IMR-90 (cell line): Measurements from ENCODE around the gene FCSK. TPM values are rescaled to one million over a fixed set of nuclear protein-coding genes. Genes with fewer than 3 reads are reported as not detected.

Source experiments
- ATAC-seq: fragments of 200-7000 bp; cut with Tn5 transposase; 2 replicates; pipeline ENCODE4 v1.9.1; 2020; ENCODE audit warnings: low read depth, mild to moderate bottlenecking, moderate library complexity
- BruUV-seq: library from RNA; stranded (reverse); fragments of 400-500 nt; replicated peaks from 2 replicates; lab custom pipeline; 2021; lab: Mats Ljungman, UMichigan
- CTCF ChIA-PET: fragments of 300-600 bp; formaldehyde crosslinking; extraction: SDS; loops from one replicate; lab custom pipeline; 2021; ENCODE audit warnings: antibody characterized with exemption; lab: Yijun Ruan, JAX
- POLR2A ChIA-PET: fragments of 300-600 bp; sonication (Branson Sonifier 250); formaldehyde crosslinking; loops from one replicate; lab custom pipeline; 2022; ENCODE audit warnings: antibody characterized with exemption; ENCODE audit not compliant: unreplicated experiment; lab: Charles Lee
- DNase-seq: peaks from one replicate; pipeline ENCODE4 v3.0.0; 2013
- H2AFZ ChIP-seq: replicated peaks from 2 replicates; pipeline ENCODE3; 2013; ENCODE audit warnings: low read length, mild to moderate bottlenecking; ENCODE audit not compliant: poor library complexity
- H2AK5ac ChIP-seq: 2 replicates; pipeline ENCODE4 v1.6.1; 2013; ENCODE audit warnings: low read depth, low read length, inconsistent platforms
- H2AK9ac ChIP-seq: replicated peaks from 2 replicates; pipeline ENCODE3; 2013; ENCODE audit warnings: mild to moderate bottlenecking, low read depth, low read length, moderate library complexity; ENCODE audit not compliant: poor library complexity
- H2BK120ac ChIP-seq: 2 replicates; pipeline ENCODE4 v1.6.1; 2013; ENCODE audit warnings: low read depth, low read length, inconsistent platforms
- H2BK15ac ChIP-seq: 3 replicates; pipeline ENCODE4 v1.6.1; 2013; ENCODE audit warnings: low read depth, low read length, inconsistent platforms
- H2BK20ac ChIP-seq: 2 replicates; pipeline ENCODE4 v1.6.1; 2013; ENCODE audit warnings: low read depth, mild to moderate bottlenecking, inconsistent platforms, low read length, moderate library complexity
- H2BK5ac ChIP-seq: 2 replicates; pipeline ENCODE4 v1.6.1; 2013; ENCODE audit warnings: mild to moderate bottlenecking, low read depth, low read length, inconsistent platforms; ENCODE audit not compliant: poor library complexity, severe bottlenecking
- H3K14ac ChIP-seq: replicated peaks from 2 replicates; pipeline ENCODE4 v1.6.1; 2013; ENCODE audit warnings: low read depth, low read length, inconsistent platforms
- H3K18ac ChIP-seq: 2 replicates; pipeline ENCODE4 v1.6.1; 2013; ENCODE audit warnings: low read depth, low read length, control low read depth
- H3K23ac ChIP-seq: 2 replicates; pipeline ENCODE4 v1.6.1; 2013; ENCODE audit warnings: low read depth, low read length, inconsistent platforms
- H3K27ac ChIP-seq: 2 replicates; pipeline ENCODE4 v1.5.1; 2013; ENCODE audit warnings: mild to moderate bottlenecking, control low read depth, low read length; ENCODE audit not compliant: insufficient read depth
- H3K27me3 ChIP-seq: 2 replicates; pipeline ENCODE4 v1.6.1; 2013; ENCODE audit warnings: low read length; ENCODE audit not compliant: control insufficient read depth, insufficient read depth
- H3K36me3 ChIP-seq: 2 replicates; pipeline ENCODE4 v1.6.1; 2013; ENCODE audit warnings: low read length, mixed read lengths; ENCODE audit not compliant: control insufficient read depth, insufficient read depth
- H3K4ac ChIP-seq: 2 replicates; pipeline ENCODE4 v1.6.1; 2013; ENCODE audit warnings: low read depth, low read length, inconsistent platforms
- H3K4me1 ChIP-seq: 2 replicates; pipeline ENCODE4 v1.6.1; 2013; ENCODE audit warnings: low read length, mixed read lengths; ENCODE audit not compliant: control insufficient read depth, insufficient read depth
- H3K4me2 ChIP-seq: 2 replicates; pipeline ENCODE4 v1.6.1; 2013; ENCODE audit warnings: low read depth, mild to moderate bottlenecking, control low read depth, low read length, moderate library complexity
- H3K4me3 ChIP-seq: 2 replicates; pipeline ENCODE4 v1.5.1; 2013; ENCODE audit warnings: low read depth, mild to moderate bottlenecking, control low read depth, low read length, moderate library complexity; ENCODE audit not compliant: insufficient read depth
- H3K56ac ChIP-seq: 2 replicates; pipeline ENCODE4 v1.6.1; 2013; ENCODE audit warnings: low read length, inconsistent platforms; ENCODE audit not compliant: insufficient read depth; ENCODE audit errors: extremely low read depth
- H3K79me1 ChIP-seq, 2 experiments: 2 replicates each; pipeline ENCODE4 v1.6.1; 2013; ENCODE audit warnings: low read length in 2 of 2, inconsistent platforms in 1 of 2, low read depth in 1 of 2
- H3K9ac ChIP-seq: 2 replicates; pipeline ENCODE4 v1.6.1; 2013; ENCODE audit warnings: low read depth, low read length, control low read depth
- H3K9me1 ChIP-seq: 2 replicates; pipeline ENCODE4 v1.6.1; 2013; ENCODE audit warnings: low read length, inconsistent platforms; ENCODE audit not compliant: insufficient read depth
- H3K9me3 ChIP-seq: 2 replicates; pipeline ENCODE4 v1.6.1; 2013; ENCODE audit warnings: low read length; ENCODE audit not compliant: control insufficient read depth, insufficient read depth
- H4K20me1 ChIP-seq: 2 replicates; pipeline ENCODE4 v1.6.1; 2013; ENCODE audit warnings: low read length, inconsistent platforms; ENCODE audit not compliant: insufficient read depth
- H4K5ac ChIP-seq: 2 replicates; pipeline ENCODE4 v1.6.1; 2013; ENCODE audit warnings: mild to moderate bottlenecking, low read depth, low read length, control low read depth
- H4K8ac ChIP-seq, 2 experiments: 2 replicates each; pipeline ENCODE4 v1.6.1; 2013; ENCODE audit warnings: low read depth in 2 of 2, low read length in 2 of 2, control low read depth in 1 of 2, inconsistent platforms in 1 of 2
- H4K91ac ChIP-seq: 2 replicates; pipeline ENCODE4 v1.6.1; 2013; ENCODE audit warnings: low read depth, low read length, inconsistent platforms; ENCODE audit not compliant: insufficient read depth
- BHLHE40 ChIP-seq: fragments of 150-350 bp; IDR thresholded peaks from 2 replicates; pipeline ENCODE4 v1.6.1; 2016; ENCODE audit warnings: mild to moderate bottlenecking, low read depth, low read length
- FOS ChIP-seq: fragments of 150-350 bp; IDR thresholded peaks from 2 replicates; pipeline ENCODE4 v1.6.1; 2016; ENCODE audit warnings: low read depth, low read length
- MXI1 ChIP-seq: IDR thresholded peaks from 2 replicates; pipeline ENCODE4 v1.6.1; 2012; ENCODE audit warnings: low read depth, mild to moderate bottlenecking, low read length, moderate library complexity, borderline replicate concordance
- NFE2L2 ChIP-seq: fragments of 150-350 bp; IDR thresholded peaks from 2 replicates; pipeline ENCODE4 v1.6.1; 2016; ENCODE audit warnings: low read depth, mild to moderate bottlenecking, low read length
- RFX5 ChIP-seq: IDR thresholded peaks from 2 replicates; pipeline ENCODE4 v1.8.0; 2012; ENCODE audit warnings: low read depth, mild to moderate bottlenecking, low read length, moderate library complexity
- WGBS, 2 experiments: methylation state at CpG; one replicate each; pipeline versions ENCODE4 v1.1.5 to v1.1.7; 2013; ENCODE audit warnings: missing lambda C conversion rate in 2 of 2; ENCODE audit not compliant: insufficient read length in 1 of 2; ENCODE audit errors: extremely low coverage in 2 of 2; 5-methylcytosine and 5-hydroxymethylcytosine counted together
- dilution Hi-C: fragments of 300-500 bp; cut with HindIII; formaldehyde crosslinking; loops from one replicate; pipeline ENCODE4 v1.14.3; 2018; ENCODE audit warnings: low sequenced_read_pairs; ENCODE audit not compliant: unreplicated experiment
- in situ Hi-C: fragments of 300-500 bp; cut with MboI; formaldehyde crosslinking; loops from 3 replicates; pipeline ENCODE4 v1.14.3; 2019; ENCODE audit warnings: low sequenced_read_pairs, inconsistent platforms, mixed read lengths
- intact Hi-C: fragments of 100-400 bp; cut with micrococcal nuclease; formaldehyde crosslinking; loops from 2 replicates; pipeline ENCODE4 v1.10.0; 2022
- polyA plus RNA-seq, 3 experiments: library from polyadenylated mRNA; depleted of rRNA; stranded (reverse); fragments of >200 nt; gene quantifications; 2 replicates each; pipeline ENCODE4 v1.2.3, GENCODE V29; 2012; ENCODE audit warnings: low replicate concordance in 1 of 3
- total RNA-seq: library from RNA; depleted of rRNA; stranded (reverse); fragments of >200 nt; gene quantifications from 2 replicates; pipeline ENCODE4 v1.2.3, GENCODE V29; 2012

The FCSK gene
- total and polyA plus RNA-seq, 2 of the 4 experiments (the other 2 are of a cell fraction) = 6.1 to 7.2 TPM

DNA sequence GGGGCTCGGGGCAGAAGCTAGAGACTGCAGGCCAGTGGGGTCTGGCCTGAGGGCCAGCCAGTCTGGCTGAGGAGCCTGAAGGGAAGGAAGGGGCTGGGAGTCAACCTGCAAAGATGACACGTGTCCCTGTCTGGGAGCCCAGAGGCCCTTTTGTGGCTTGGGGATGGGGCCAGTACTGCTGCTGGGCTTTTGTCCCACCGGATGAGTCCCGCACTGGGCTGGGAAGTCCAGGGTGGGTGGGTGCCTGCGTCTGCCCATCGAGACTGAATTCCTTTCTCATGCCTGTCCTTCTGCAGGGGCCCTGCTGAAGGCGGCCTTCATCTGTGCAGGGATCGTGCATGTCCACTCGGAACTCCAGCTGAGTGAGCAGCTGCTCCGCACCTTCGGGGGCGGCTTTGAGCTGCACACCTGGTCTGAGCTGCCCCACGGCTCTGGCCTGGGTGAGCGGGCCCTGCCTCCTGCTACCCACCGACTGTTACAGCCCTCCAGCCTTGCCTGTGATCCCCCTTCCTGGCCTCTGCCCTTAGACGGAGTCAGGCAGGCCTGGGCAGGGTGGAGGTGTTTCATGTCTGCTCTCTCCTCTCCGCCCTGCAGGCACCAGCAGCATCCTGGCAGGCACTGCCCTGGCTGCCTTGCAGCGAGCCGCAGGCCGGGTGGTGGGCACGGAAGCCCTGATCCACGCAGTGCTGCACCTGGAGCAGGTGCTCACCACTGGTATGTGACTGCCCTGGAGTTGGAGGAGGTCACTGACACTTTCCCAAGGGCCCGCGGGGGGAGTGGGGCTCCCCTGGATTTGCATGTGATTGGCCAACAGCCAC, 20.9 kb downstream of the FCSK start:
- Histone ChIP-seq H3K27ac (no peak overlapping the region), H3K9me3 (no peaks in the 10 kb centered on the region), H3K56ac (no peak overlapping the region), H3K4me2 (no peak overlapping the region), H4K91ac (peak overlapping the region; percentile 41; the same call in 1 of the 2 replicates), H2AK5ac (no peak overlapping the region; the same call in 1 of the 2 replicates), H3K79me1 (peaks cover 0 to 4% of the 10 kb centered on the region in 2 experiments; a peak in 1 of 4 replicates), H2BK5ac (peak overlapping the region; percentile 44), H4K8ac (no peak overlapping the region), H3K18ac (no peak overlapping the region), H3K14ac (no peak overlapping the region), H2AFZ (peak overlapping the region; percentile 3), H3K9me1 (0 out of 2 replicates have a peak, but pooled peaks cover 8% of the 10 kb centered on the region), H4K5ac (no peak overlapping the region), H3K4me1 (peaks cover 6% of the 10 kb centered on the region), H3K4me3 (no peak overlapping the region), H3K9ac (no peak overlapping the region), H3K27me3 (no peaks in the 10 kb centered on the region), H3K4ac (0 out of 2 replicates have a peak overlapping the region, but pooled peaks have one; percentile 54), H2AK9ac (peak overlapping the region; percentile 45), H3K36me3 (peaks cover 29% of the 10 kb centered on the region), H2BK15ac (no peak overlapping the region), H2BK20ac (no peak overlapping the region), H2BK120ac (peak overlapping the region; percentile 57), H3K23ac (no peak overlapping the region), H4K20me1 (no peaks in the 10 kb centered on the region)
- WGBS, 2 experiments = 91% methylated on average over 14 of the region's 24 CpGs; no CpG with 5 or more reads in 1 of the 2 experiments
- POLR2A ChIA-PET = no interaction called here
- no TSS peak for BruUV-seq
- CTCF ChIA-PET = no interaction called here
- TF ChIP-seq BHLHE40 (no peak), FOS (no peak), MXI1 (no peak), RFX5 (no peak), NFE2L2 (no peak)
- intact Hi-C loops (loop anchor here (5.0 kb wide), 1 partner anchor 78 kb away; no protein-coding TSS in a partner anchor), in situ Hi-C loops (no loop called here), dilution Hi-C loops (no loop called here)
- DNase-seq (no peak), ATAC-seq (no peak)
